Amygdala (tissue), 56 donors: ENCODE data around the gene BOLA2B.

ENCODE experiments used
- DNase-seq, 56 donors: peaks; one replicate each; lab custom pipeline; 2025; lab: John Stamatoyannopoulos, UW

The BOLA2B gene

GRCh38 chr16:30145657-30146056 lies 47.8 kb downstream of the BOLA2B start:
- peak in 1 of 56 donors; percentile 19 for DNase-seq

DNA sequence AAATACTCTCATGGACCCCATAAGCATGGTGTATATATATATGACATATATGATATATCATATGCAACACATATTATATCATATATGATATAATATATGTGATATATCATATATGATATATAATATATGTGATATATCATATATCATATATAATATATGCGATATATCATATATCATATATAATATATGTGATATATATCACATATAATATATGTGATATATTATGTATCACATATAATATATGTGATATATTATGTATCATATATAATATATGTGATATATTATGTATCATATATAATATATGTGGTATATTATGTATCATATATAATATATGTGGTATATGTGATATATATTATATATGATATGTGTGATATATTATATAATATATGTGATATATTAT lies 48.5 kb downstream of the BOLA2B start:
- no peak for DNase-seq

DNA sequence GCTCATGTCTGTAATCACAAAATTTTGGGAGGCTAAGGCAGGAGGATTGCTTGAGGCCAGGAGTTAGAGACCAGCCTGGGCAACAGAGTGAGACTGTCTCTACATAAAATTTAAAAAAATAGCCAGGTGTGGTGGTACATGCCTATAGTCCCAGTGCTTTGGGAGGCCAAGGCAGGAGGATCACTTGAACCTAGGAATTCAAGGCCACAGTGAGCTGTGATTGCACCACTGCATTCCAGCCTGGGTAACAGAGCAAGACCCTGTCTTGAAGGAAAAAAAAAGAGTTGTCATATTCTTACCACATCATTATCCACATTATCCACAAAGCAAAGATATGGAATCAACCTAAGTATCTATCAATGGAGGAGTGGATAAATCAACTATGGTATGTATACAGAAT lies 49.4 kb downstream of the BOLA2B start:
- no peak for DNase-seq

- DNase-seq, result no peak
Measured at GRCh38 chr16:30143347-30143702, 50.1 kb downstream of the BOLA2B start.
